Keratinocyte (primary cell): ENCODE data around the gene CUEDC2. TPM values are rescaled to one million over a fixed set of nuclear protein-coding genes. Genes with fewer than 3 reads are reported as not detected.

ENCODE experiments used
- DNase-seq: peaks from one replicate; pipeline ENCODE4 v3.0.0-alpha.2; 2011; ENCODE audit warnings: low read depth, missing footprints, low spot score
- FAIRE-seq: peaks from 2 replicates; lab custom pipeline; 2011; peaks lifted over from hg19 to GRCh38; lab: Jason Lieb, UNC
- H2AFZ ChIP-seq: 2 replicates; pipeline ENCODE4 v1.6.0; 2012; ENCODE audit warnings: low read length, control low read depth, inconsistent platforms; ENCODE audit not compliant: control insufficient read depth
- H3K27ac ChIP-seq: 2 replicates; pipeline ENCODE4 v1.5.1; 2011; ENCODE audit warnings: low read length; ENCODE audit not compliant: control insufficient read depth, insufficient read depth
- H3K27me3 ChIP-seq: 3 replicates; pipeline ENCODE4 v1.6.0; 2011; ENCODE audit warnings: low read length; ENCODE audit not compliant: control insufficient read depth, insufficient read depth; ENCODE audit errors: extremely low read depth
- H3K36me3 ChIP-seq, 2 experiments: 2 replicates in 1 of 2; 3 replicates in 1 of 2; pipeline ENCODE4 v1.5.1; 2011; ENCODE audit warnings: low read length in 2 of 2, mild to moderate bottlenecking in 1 of 2; ENCODE audit not compliant: control insufficient read depth in 2 of 2, insufficient read depth in 2 of 2; ENCODE audit errors: extremely low read depth in 1 of 2
- H3K4me1 ChIP-seq: 3 replicates; pipeline ENCODE4 v1.5.1; 2011; ENCODE audit warnings: low read length; ENCODE audit not compliant: control insufficient read depth, insufficient read depth; ENCODE audit errors: extremely low read depth
- H3K4me2 ChIP-seq: 3 replicates; pipeline ENCODE4 v1.6.0; 2011; ENCODE audit warnings: low read depth, low read length; ENCODE audit not compliant: control insufficient read depth, insufficient read depth; ENCODE audit errors: extremely low read depth
- H3K4me3 ChIP-seq, 3 experiments: fragments of 200-600 bp in 1 of 3; sonication (generic) in 1 of 3; 2 replicates in 2 of 3; 3 replicates in 1 of 3; pipeline ENCODE4 v1.5.1; 2011 to 2016; ENCODE audit warnings: low read length in 3 of 3, mild to moderate bottlenecking in 3 of 3, control low read depth in 2 of 3, inconsistent platforms in 1 of 3, low read depth in 1 of 3, mixed read lengths in 1 of 3, mixed run types in 1 of 3, moderate library complexity in 1 of 3; ENCODE audit not compliant: control insufficient read depth in 2 of 3, insufficient read depth in 2 of 3; ENCODE audit errors: extremely low read depth in 1 of 3
- H3K79me2 ChIP-seq: 2 replicates; pipeline ENCODE4 v1.6.0; 2012; ENCODE audit warnings: low read length; ENCODE audit not compliant: control insufficient read depth, insufficient read depth
- H3K9ac ChIP-seq: 3 replicates; pipeline ENCODE4 v1.6.0; 2011; ENCODE audit warnings: low read length; ENCODE audit not compliant: control insufficient read depth, insufficient read depth; ENCODE audit errors: extremely low read depth
- H3K9me1 ChIP-seq: 3 replicates; pipeline ENCODE4 v1.6.0; 2011; ENCODE audit warnings: low read length; ENCODE audit not compliant: control insufficient read depth, insufficient read depth; ENCODE audit errors: extremely low read depth
- H3K9me3 ChIP-seq: 2 replicates; pipeline ENCODE4 v1.5.1; 2012; ENCODE audit warnings: low read depth, low read length; ENCODE audit not compliant: control insufficient read depth
- H4K20me1 ChIP-seq: 3 replicates; pipeline ENCODE4 v1.6.0; 2011; ENCODE audit warnings: low read length; ENCODE audit not compliant: control insufficient read depth, insufficient read depth; ENCODE audit errors: extremely low read depth
- CTCF ChIP-seq, 3 experiments: IDR thresholded peaks in 1 of 3; conservative IDR thresholded peaks in 1 of 3; optimal IDR thresholded peaks in 1 of 3; 2 replicates in 2 of 3; 3 replicates in 1 of 3; pipeline versions ENCODE3 to v1.5.1; 2011; ENCODE audit warnings: low read length in 3 of 3, mild to moderate bottlenecking in 3 of 3, moderate library complexity in 2 of 3, control low read depth in 1 of 3, inconsistent platforms in 1 of 3; ENCODE audit not compliant: insufficient read depth in 2 of 3; ENCODE audit errors: extremely low read depth in 1 of 3
- EZH2 ChIP-seq: IDR thresholded peaks from one replicate; pipeline ENCODE4 v1.6.1; 2012; ENCODE audit warnings: inconsistent platforms, mild to moderate bottlenecking, low read length, moderate library complexity
- dilution Hi-C: fragments of 300-500 bp; cut with MboI; formaldehyde crosslinking; loops from one replicate; pipeline ENCODE4 v1.7.0; 2020; ENCODE audit warnings: low sequenced_read_pairs; ENCODE audit not compliant: extremely low pct_ligation_motif_present
- polyA plus RNA-seq, 5 experiments: library from polyadenylated mRNA; depleted of rRNA in 3 of 5; stranded (reverse) in 3 of 5; stranded (forward) in 1 of 5; unstranded in 1 of 5; fragments of >200 nt; gene quantifications; 1 replicate in 1 of 5; 2 replicates in 3 of 5; 3 replicates in 1 of 5; pipeline versions ENCODE4 v1.2.1 to v1.2.3, GENCODE V29; 2011 to 2012; ENCODE audit warnings: missing spikeins in 2 of 5, low read depth in 1 of 5, low replicate concordance in 1 of 5

Gene CUEDC2
- polyA plus RNA-seq, 1 donor (not counting 4 experiments of a cell fraction or from before 2014, with no cell fraction given): 46.6 TPM

- TF ChIP-seq CTCF (optimal IDR thresholded peaks at IDR 0.05 in 1 of 3, IDR thresholded peaks at IDR 0.05 in 1 of 3, conservative IDR thresholded peaks at IDR 0.05 in 1 of 3; ENCODE audit: extremely low read depth in 1 of 3, insufficient read depth in 2 of 3, low read length in 3 of 3) (no peak), EZH2 (no peak)
- Histone ChIP-seq H3K4me1 (no peaks in the 10 kb centered on the region), H3K9me3 (no peaks in the 10 kb centered on the region), H3K4me2 (no peak overlapping the region), H3K4me3 (no peak overlapping the region), H3K9me1 (no peaks in the 10 kb centered on the region), H3K9ac (no peak overlapping the region), H4K20me1 (no peaks in the 10 kb centered on the region), H2AFZ (no peak overlapping the region), H3K27ac (no peak overlapping the region), H3K36me3 (peaks cover 20 to 33% of the 10 kb centered on the region in 2 experiments), H3K27me3 (no peaks in the 10 kb centered on the region), H3K79me2 (no peaks in the 10 kb centered on the region)
- dilution Hi-C loops: no loop called here
- no peak for DNase-seq
- FAIRE-seq: no peak
These were observed 50.4 kb downstream of the CUEDC2 start for GRCh38 chr10:102381983-102382382.

- Histone ChIP-seq H3K4me2 (no peak overlapping the region), H3K9me3 (no peaks in the 10 kb centered on the region), H3K79me2 (no peaks in the 10 kb centered on the region), H4K20me1 (no peaks in the 10 kb centered on the region), H3K27ac (no peak overlapping the region), H3K4me1 (no peaks in the 10 kb centered on the region), H3K27me3 (no peaks in the 10 kb centered on the region), H3K36me3 (peaks cover 33 to 51% of the 10 kb centered on the region in 2 experiments), H3K4me3 (no peak overlapping the region), H2AFZ (no peak overlapping the region), H3K9me1 (no peaks in the 10 kb centered on the region), H3K9ac (no peak overlapping the region)
- FAIRE-seq: no peak
- DNase-seq: no peak
- dilution Hi-C loops: no loop called here
- TF ChIP-seq EZH2 (no peak), CTCF (optimal IDR thresholded peaks at IDR 0.05 in 1 of 3, IDR thresholded peaks at IDR 0.05 in 1 of 3, conservative IDR thresholded peaks at IDR 0.05 in 1 of 3; ENCODE audit: extremely low read depth in 1 of 3, insufficient read depth in 2 of 3, low read length in 3 of 3) (no peak)
These were observed 53.0 kb downstream of the CUEDC2 start for GRCh38 chr10:102379383-102379782.
